Measurements from ENCODE around the gene KCNE2.
"Not testable (repeated sequence)": the region's sequence is repeated elsewhere in the genome, so short reads cannot be mapped to it uniquely, and the experiment has no call there.

Gene KCNE2

GRCh38 chr21:34354836-34355235 lies 9.0 kb upstream of the KCNE2 start:
- no peak for DNase-seq

DNA sequence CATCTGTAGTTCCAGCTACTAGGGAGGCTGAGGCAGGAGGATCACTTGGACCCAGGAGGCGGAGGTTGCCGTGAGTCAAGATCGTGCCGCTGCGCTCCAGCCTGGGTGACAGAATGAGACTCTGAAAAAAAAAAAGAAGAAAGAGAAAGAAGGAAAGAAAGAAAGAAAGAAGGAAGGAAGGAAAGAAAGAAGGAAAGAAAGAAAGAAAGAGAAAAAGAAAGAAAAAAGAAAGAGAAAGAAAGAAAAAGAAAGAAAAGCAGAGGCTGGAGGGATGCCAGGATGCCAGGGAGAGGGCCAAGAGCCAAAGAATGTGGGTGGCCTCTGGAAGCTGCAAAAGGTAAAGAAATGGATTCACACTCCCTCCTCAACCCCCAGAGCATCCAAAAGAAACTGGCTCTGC lies 8.2 kb upstream of the KCNE2 start:
- no peak for DNase-seq

DNA sequence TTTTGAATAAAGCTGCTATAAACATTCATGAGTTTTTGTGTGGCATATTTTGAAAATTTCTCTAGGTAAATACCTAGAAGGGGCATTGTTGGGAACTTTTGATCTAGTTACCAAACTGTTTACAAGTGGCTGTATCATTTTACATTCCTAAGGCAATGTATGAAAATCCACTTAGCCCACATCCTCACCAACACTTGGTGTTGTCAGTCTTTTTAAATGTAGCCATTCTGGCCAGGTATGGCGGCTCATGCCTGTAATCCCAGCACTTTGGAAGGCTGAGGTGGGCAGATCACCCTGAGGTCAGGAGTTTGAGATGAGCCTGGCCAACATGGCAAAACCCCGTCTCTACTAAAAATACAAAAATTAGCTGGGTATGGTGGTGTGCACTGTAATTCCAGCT lies 5.9 kb upstream of the KCNE2 start:
- no peak for DNase-seq

DNA sequence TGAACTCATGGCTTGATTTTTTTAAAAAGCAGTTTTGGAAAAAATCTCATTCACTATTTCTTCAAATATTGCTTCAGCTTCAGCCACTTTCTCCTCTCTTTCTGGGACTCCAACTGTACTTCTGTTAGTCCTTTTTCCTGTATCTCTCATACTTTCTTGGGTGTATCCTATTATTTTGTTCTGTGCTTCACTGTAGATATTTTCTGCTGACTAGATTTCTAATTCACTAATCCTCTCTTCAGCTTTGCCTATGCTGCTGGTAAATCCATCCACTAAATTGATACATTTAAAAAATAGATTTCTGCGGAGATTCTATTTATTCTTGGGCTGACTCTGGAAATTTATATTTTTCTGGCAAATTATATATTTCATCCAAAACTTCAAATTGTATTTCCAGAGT lies 4.9 kb upstream of the KCNE2 start:
- DNase-seq: no peak

- no peak for DNase-seq
Measured at GRCh38 chr21:34360488-34361241, 3.1 kb upstream of the KCNE2 start.

DNA sequence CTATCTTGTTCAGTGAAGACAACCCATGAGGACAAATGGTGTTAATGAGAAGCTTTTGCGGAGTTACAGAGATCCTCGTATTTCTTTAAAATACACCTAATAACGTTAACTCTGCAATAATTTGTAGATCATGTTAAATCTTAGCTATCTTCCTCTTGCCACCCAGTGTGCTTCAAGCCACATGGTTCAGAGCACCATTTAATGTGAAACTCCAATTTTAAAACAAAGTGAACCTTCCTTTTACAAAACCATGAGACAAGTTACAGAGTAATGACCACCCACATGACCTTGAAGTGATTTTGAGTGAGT lies 1.7 kb upstream of the KCNE2 start:
- DNase-seq: no peak

DNA sequence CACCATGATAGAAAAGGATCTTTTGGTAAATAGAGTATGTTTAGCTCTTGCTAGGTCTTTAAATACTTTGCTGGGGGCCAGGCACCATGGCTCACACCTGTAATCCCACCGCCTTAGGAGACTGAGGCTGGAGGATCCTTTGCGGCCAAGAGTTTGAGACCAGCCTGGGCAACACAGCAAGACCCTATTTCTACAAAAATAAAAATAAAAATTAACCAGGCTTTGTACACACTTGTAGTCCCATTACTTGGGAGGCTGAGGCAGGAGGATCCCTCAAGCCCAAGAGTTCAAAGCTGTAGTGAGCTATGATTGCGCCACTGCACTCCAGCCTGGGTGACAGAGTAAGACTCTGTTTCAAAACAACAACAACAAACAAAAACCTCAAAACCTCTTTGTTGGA lies 1.1 kb upstream of the KCNE2 start:
- DNase-seq: no peak

- no peak for DNase-seq
Measured at GRCh38 chr21:34364921-34365320, 1.1 kb downstream of the KCNE2 start.

GRCh38 chr21:34365809-34366208 lies 2.0 kb downstream of the KCNE2 start:
- no peak for DNase-seq

DNA sequence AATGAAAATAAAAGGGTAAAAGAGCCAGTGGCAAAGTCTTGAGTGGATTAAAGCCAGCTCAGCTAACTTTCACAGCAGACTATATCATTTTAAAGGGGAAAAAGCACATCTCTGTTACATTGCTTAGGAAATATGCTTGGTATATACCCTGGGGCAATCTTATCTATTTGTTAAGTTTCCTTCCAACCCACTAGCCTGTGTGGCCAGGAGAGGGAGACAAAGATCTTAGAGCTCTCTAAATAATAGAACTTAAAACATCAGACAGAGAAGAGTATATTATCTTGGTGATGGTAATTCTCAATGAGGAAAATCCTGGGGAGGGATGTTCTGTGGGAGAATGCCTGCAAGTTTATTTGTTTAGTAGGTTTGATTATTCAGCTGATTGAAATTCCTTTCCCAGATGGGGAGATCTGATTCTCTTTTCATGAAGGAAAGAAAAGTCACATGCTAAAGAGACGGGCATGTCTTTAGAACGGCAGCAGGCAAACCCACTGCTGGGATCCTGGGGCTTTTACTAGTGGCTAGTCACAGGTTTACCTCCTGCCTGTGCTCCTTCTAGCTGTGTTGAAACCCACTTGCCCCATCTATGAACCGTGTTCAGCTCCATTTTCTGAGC lies 3.6 kb downstream of the KCNE2 start:
- peak in 1 of 2 donors; percentile 54 for DNase-seq

GRCh38 chr21:34369741-34370140 lies 5.9 kb downstream of the KCNE2 start:
- no peak for DNase-seq

DNA sequence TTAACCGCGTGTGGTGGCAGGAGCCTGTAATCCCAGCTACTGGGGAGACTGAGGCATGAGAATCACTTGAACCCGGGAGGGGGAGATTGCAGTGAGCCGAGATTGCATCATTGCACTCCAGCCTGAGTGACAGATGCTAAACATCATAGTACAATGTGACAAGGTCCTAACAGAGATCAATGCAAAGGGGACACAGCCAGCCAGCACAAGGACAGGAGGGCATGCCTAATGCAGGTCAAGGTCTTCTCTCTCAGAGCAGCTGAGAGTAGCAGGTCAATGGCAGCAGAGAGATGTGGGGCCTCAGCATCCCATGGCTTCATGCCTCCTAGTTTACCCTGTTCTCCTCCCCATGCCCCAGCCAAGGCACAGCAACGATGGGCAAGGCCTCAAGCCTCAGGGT lies 8.5 kb downstream of the KCNE2 start:
- no peak for DNase-seq

GRCh38 chr21:34374462-34374861 lies 10.7 kb downstream of the KCNE2 start:
- not testable (repeated sequence) for DNase-seq

DNA sequence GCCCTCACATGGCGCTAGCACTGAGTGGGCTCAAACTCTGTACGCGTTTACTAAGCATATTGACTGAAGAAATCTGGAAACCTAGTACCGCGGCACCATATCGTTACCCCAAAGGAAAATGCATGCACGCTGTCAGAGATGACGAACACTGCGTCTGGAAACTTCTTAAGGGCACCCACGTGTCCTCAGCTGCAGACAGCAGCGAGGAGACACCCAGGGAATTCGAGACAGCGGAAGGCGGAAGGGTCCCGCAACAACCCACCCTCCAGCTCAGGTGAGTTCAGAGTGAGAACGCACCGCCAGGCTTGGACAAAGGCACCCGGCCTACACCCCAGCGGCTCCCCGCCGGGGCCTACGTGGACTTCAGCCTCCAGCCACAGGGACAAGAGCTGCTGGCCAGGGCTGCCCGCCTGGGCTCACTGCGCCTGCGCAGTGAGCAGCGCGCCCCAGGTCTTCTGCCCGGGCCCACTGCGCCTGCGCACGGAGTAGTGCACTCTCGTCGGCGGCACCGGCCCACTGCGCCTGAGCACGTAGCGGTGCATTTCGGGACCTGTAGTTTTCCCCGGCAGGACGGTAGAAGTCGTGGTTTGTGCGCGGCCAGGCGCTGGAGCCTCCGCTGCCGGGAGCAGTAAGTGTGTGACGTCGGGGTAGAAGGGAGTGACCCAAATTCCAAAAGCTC lies 11.3 kb downstream of the KCNE2 start, which contains the start of gene SMIM11:
TSS of gene SMIM11 (plus strand) at position 568 of the 679 bp plus-strand sequence. CDS start 3,998 bp downstream, outside the sequence.
- DNase-seq: not testable (repeated sequence)

- DNase-seq: not testable (repeated sequence)
Measured at GRCh38 chr21:34375619-34375972, 11.8 kb downstream of the KCNE2 start.

- DNase-seq: not testable (repeated sequence)
Measured at GRCh38 chr21:34383138-34383537, 19.3 kb downstream of the KCNE2 start.

- not testable (repeated sequence) for DNase-seq
Measured at GRCh38 chr21:34383724-34384415, 20.1 kb downstream of the KCNE2 start.

DNA sequence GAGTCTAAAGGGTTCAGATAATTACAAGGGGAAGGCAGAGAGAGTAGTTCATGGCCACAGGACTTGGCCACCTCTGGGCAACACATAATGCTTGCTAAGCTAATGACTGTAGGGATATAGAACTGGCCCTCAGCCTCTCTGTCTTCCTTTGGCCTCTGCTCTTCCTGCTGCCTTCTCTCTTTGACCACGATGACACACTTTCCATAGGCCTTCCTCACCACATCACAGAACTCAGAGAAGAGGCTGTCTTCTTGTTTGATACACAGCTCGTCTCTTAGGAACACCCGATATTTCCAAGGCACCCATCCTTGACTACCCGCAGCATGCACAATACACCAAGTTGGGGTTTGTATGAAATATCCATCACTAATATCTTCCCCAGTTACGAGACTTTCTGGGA lies 36.7 kb downstream of the KCNE2 start:
- DNase-seq: not testable (repeated sequence)

- DNase-seq: not testable (repeated sequence)
Measured at GRCh38 chr21:34404742-34405141, 40.9 kb downstream of the KCNE2 start.

DNA sequence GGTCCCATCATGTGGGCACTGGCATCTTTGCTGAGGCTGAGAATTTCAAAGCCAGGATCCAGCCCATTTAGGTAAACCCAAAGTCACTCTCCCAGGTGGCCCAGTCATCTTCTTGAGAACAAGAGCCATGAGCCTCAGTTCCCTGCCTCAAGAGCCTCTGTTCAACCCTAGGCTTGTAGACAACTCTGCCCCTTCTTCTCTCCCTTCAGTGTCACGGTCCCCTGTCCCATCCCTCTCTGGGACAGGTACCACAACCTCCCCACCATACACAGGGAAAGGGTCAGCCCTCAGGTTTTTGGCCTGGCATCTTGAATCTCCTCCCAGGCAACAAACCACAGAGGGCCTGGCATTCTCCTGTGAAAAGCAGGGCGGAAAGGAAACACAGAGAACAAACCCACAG lies 41.9 kb downstream of the KCNE2 start:
- DNase-seq: not testable (repeated sequence)

DNA sequence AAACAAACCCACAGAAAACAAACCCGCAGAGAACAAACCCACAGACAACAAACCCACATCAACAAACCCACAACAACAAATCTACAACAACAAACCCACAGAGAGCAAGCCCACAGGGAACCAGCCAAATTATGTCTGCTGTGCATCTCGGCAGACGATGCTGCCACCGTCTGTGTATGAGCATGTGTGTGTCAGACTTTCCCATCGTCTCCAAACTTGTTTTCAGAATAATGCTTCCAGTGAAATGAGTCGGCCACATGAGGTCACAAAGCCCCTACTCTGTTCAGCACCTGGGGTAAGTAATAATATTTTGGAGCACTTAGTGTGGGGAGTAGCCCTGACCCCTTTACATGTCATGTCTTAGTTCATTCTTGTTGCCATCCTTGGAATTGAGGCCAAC lies 42.3 kb downstream of the KCNE2 start:
- not testable (repeated sequence) for DNase-seq

DNA sequence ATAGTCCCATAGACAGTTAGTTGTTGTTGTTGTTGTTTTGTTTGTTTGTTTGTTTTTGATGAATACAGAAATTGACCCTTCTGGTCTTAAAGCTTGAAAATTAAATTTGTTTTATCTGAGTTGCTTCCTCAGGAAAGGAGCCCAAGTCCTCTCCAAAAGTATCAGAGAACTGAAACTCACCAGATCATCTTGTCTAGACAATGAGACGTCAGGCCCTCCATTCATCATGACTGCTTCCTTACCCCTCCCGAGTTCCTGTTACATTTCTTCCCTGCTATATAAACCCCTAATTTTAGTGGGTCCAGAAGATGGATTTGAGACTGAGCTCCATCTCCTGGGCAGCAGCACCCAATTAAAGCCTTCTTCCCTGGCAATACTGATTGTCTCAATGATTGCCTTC lies 42.9 kb downstream of the KCNE2 start:
- not testable (repeated sequence) for DNase-seq

GRCh38 chr21:34407294-34407693 lies 43.5 kb downstream of the KCNE2 start:
- not testable (repeated sequence) for DNase-seq

All from bone marrow (tissue), 2 donors.